Adrenal gland (tissue), 12 donors: ENCODE results near the gene NR1H2. TPM values are rescaled to one million over a fixed set of nuclear protein-coding genes. Genes with fewer than 3 reads are reported as not detected.

Experiments
- DNase-seq, 7 donors: peaks; one replicate each; pipeline ENCODE4 v3.0.0-alpha.2; 2019 to 2020
- H3K27ac ChIP-seq, 5 donors: fragments of 200-600 bp; sonication (generic) in 4 of 5; 1 replicate in 3 of 5; 2 replicates in 2 of 5; pipeline versions ENCODE4 v1.5.1 to v1.8.0; 2016 to 2020; ENCODE audit warnings: mild to moderate bottlenecking in 1 of 5
- H3K27me3 ChIP-seq: fragments of 200-600 bp; 2 replicates; pipeline ENCODE4 v1.8.0; 2021
- H3K36me3 ChIP-seq, 2 donors: fragments of 200-600 bp; replicated peaks in 1 of 2; 1 replicate in 1 of 2; 2 replicates in 1 of 2; pipeline versions ENCODE4 v1.5.1 to v1.8.0; 2018 to 2022
- H3K4me1 ChIP-seq, 2 donors: fragments of 200-600 bp; replicated peaks in 1 of 2; 1 replicate in 1 of 2; 2 replicates in 1 of 2; pipeline versions ENCODE4 v1.5.1 to v1.8.0; 2018 to 2021
- H3K4me3 ChIP-seq, 4 donors: fragments of 200-600 bp; sonication (generic) in 3 of 4; one replicate each; pipeline ENCODE4 v1.5.1; 2016 to 2018
- H3K9me3 ChIP-seq, 3 donors: fragments of 200-600 bp; sonication (generic) in 1 of 3; replicated peaks in 1 of 3; 1 replicate in 2 of 3; 2 replicates in 1 of 3; pipeline versions ENCODE4 v1.5.1 to v1.8.0; 2016 to 2021
- CTCF ChIP-seq, 6 experiments: fragments of 450-650 bp in 4 of 6; fragments of 200-600 bp in 2 of 6; sonication (generic) in 1 of 6; IDR thresholded peaks; 1 replicate in 5 of 6; 2 replicates in 1 of 6; pipeline versions ENCODE4 v1.5.1 to v1.8.0; 2016 to 2021; ENCODE audit warnings: antibody characterized with exemption in 6 of 6, mild to moderate bottlenecking in 2 of 6, moderate library complexity in 1 of 6
- POLR2A ChIP-seq, 2 donors: fragments of 450-650 bp; IDR thresholded peaks; one replicate each; pipeline ENCODE4 v1.6.1; 2017; ENCODE audit warnings: antibody characterized with exemption in 2 of 2, mild to moderate bottlenecking in 2 of 2, moderate library complexity in 1 of 2
- WGBS, 4 donors: extraction: QIAGEN DNeasy Blood & Tissue Kit in 2 of 4; methylation state at CpG; one replicate each; pipeline versions ENCODE4 v1.1.5 to v1.1.7; 2013 to 2017; 5-methylcytosine and 5-hydroxymethylcytosine counted together
- intact Hi-C, 2 donors: fragments of 100-400 bp; cut with DNase I; formaldehyde crosslinking; loops; one replicate each; pipeline versions ENCODE4 v1.14.1 to v1.15.0; 2022 to 2023
- polyA plus RNA-seq, 3 donors: library from polyadenylated mRNA; stranded (reverse); fragments of 200-250 nt in 2 of 3; fragments of 350-450 nt in 1 of 3; fragmentation: Illumina TruSeq in 1 of 3; extraction: RNeasy Lipid Tissue Mini Kit (QIAGEN cat#74804) in 1 of 3; gene quantifications; one replicate each; pipeline ENCODE4 v1.2.3, GENCODE V29; 2013 to 2014
- total RNA-seq, 9 donors: library from RNA; depleted of rRNA in 4 of 9; stranded (reverse); fragments of >200 nt in 4 of 9; fragments of 120-200 nt in 1 of 9; fragmentation: NEBNext Ultra II Directional in 1 of 9; extraction: Animal tissue kit (Norgen Biotek cat#: 25700) in 1 of 9; gene quantifications; one replicate each; pipeline versions ENCODE4 v1.1.0 to v1.2.4, GENCODE V29; 2013 to 2023
- donor health status: healthy with polysubstance abuse.
- donor health status: Bipolar disorder and iron deficiency.
- donor health status: DM: yes; HTN: yes; CAD: no.
- donor health status: DM: no; HTN: no; CAD: no.
- donor health status: DM: no; HTN: no; CAD: no.
- donor health status: DM: yes; HTN: yes; CAD: no.

Gene NR1H2
- total and polyA plus RNA-seq, 12 donors = 16.5 to 148 (median 99.3) TPM

- Histone ChIP-seq H3K27ac (no peak overlapping the region), H3K9me3 (no peaks in the 10 kb centered on the region), H3K4me1 (peaks cover 0 to 12% of the 10 kb centered on the region in 2 donors), H3K36me3 (no peaks in the 10 kb centered on the region), H3K27me3 (peaks cover 21% of the 10 kb centered on the region), H3K4me3 (no peak overlapping the region)
- intact Hi-C loops = no loop called here
- TF ChIP-seq CTCF (IDR thresholded peaks at IDR 0.05) (no peak), POLR2A (IDR thresholded peaks at IDR 0.05) (no peak)
- 74 to 93% (median 78%) methylated on average over 1 to 7 of the region's 7 CpGs for WGBS, 4 donors
- no peak for DNase-seq
Observed at GRCh38 chr19:50428772-50429463, 52.7 kb downstream of the NR1H2 start.

- intact Hi-C loops = no loop called here
- Histone ChIP-seq H3K9me3 (no peaks in the 10 kb centered on the region), H3K27ac (peak overlapping the region in 2 of 5 donors; percentile 52 to 86), H3K27me3 (peaks cover 24% of the 10 kb centered on the region), H3K36me3 (no peaks in the 10 kb centered on the region), H3K4me3 (peak overlapping the region in 1 of 4 donors; percentile 66), H3K4me1 (peaks cover 0 to 12% of the 10 kb centered on the region in 2 donors)
- TF ChIP-seq POLR2A (IDR thresholded peaks at IDR 0.05) (no peak), CTCF (IDR thresholded peaks at IDR 0.05) (no peak)
- no peak for DNase-seq
- 40 to 48% (median 43%) methylated on average over 13 of the region's 13 CpGs for WGBS, 4 donors
Observed at GRCh38 chr19:50430888-50431342, 54.7 kb downstream of the NR1H2 start.

GRCh38 chr19:50431343-50432220 lies 55.3 kb downstream of the NR1H2 start:
- no peaks in the 10 kb centered on the region for H3K36me3 ChIP-seq
- intact Hi-C loops = no loop called here
- H3K27me3 ChIP-seq = peaks cover 24% of the 10 kb centered on the region
- no peak for TF ChIP-seq CTCF (IDR thresholded peaks at IDR 0.05)
- no peak for TF ChIP-seq POLR2A (IDR thresholded peaks at IDR 0.05)
- peak overlapping the region in 2 of 4 donors; percentile 38 to 66 for H3K4me3 ChIP-seq
- WGBS, 4 donors = 3 to 4% (median 3%) methylated on average over 27 to 54 of the region's 54 CpGs
- no peaks in the 10 kb centered on the region for H3K9me3 ChIP-seq
- peak; percentile 68 to 89 (median 82) for DNase-seq
- peak overlapping the region in 2 of 5 donors; percentile 52 to 86 for H3K27ac ChIP-seq
- peaks cover 0 to 12% of the 10 kb centered on the region in 2 donors for H3K4me1 ChIP-seq
